ENCODE data around the gene TMEM176B.
"Not testable (repeated sequence)": the region's sequence is repeated elsewhere in the genome, so short reads cannot be mapped to it uniquely, and the experiment has no call there.

The TMEM176B gene

GRCh38 chr7:150823043-150823442 lies 22.9 kb upstream of the TMEM176B start:
- DNase-seq (ENCODE audit: low read depth) = no peak

- DNase-seq (ENCODE audit: low read depth) = no peak
Measured at GRCh38 chr7:150820578-150821198, 20.5 kb upstream of the TMEM176B start.

- no peak for DNase-seq (ENCODE audit: low read depth)
Measured at GRCh38 chr7:150820148-150820547, 20.0 kb upstream of the TMEM176B start.

- no peak for DNase-seq (ENCODE audit: low read depth)
Measured at GRCh38 chr7:150818971-150819370, 18.8 kb upstream of the TMEM176B start.

- no peak for DNase-seq (ENCODE audit: low read depth)
Measured at GRCh38 chr7:150814328-150815001, 14.3 kb upstream of the TMEM176B start.

- not testable (repeated sequence) for DNase-seq (ENCODE audit: low read depth)
Measured at GRCh38 chr7:150807616-150808438, 7.7 kb upstream of the TMEM176B start.

GRCh38 chr7:150806863-150807262 lies 6.7 kb upstream of the TMEM176B start:
- no peak for DNase-seq (ENCODE audit: low read depth)

- no peak for DNase-seq (ENCODE audit: low read depth)
Measured at GRCh38 chr7:150806454-150806853, 6.3 kb upstream of the TMEM176B start.

GRCh38 chr7:150805864-150806263 lies 5.7 kb upstream of the TMEM176B start:
- DNase-seq (ENCODE audit: low read depth) = no peak

GRCh38 chr7:150804802-150805201 lies 4.6 kb upstream of the TMEM176B start:
- DNase-seq (ENCODE audit: low read depth) = no peak

- DNase-seq (ENCODE audit: low read depth) = no peak
Measured at GRCh38 chr7:150803161-150803860, 3.1 kb upstream of the TMEM176B start.

- no peak for DNase-seq (ENCODE audit: low read depth)
Measured at GRCh38 chr7:150801946-150802771, 2.0 kb upstream of the TMEM176B start.

GRCh38 chr7:150801242-150801945 lies 1.2 kb upstream of the TMEM176B start:
- DNase-seq (ENCODE audit: low read depth) = no peak

- no peak for DNase-seq (ENCODE audit: low read depth)
Measured at GRCh38 chr7:150800581-150801241, 547 bp upstream of the TMEM176B start, which contains the start of gene TMEM176A. TMEM176A (plus strand) TSS chr7:150800769; CDS start chr7:150801551, 782 bp downstream.

GRCh38 chr7:150799156-150799555 lies 1.0 kb downstream of the TMEM176B start:
- no peak for DNase-seq (ENCODE audit: low read depth)

GRCh38 chr7:150797661-150798060 lies 2.5 kb downstream of the TMEM176B start:
- no peak for DNase-seq (ENCODE audit: low read depth)

GRCh38 chr7:150793569-150794238 lies 6.5 kb downstream of the TMEM176B start:
- no peak for DNase-seq (ENCODE audit: low read depth)

GRCh38 chr7:150791746-150792452 lies 8.3 kb downstream of the TMEM176B start:
- DNase-seq (ENCODE audit: low read depth) = no peak

GRCh38 chr7:150791304-150791703 lies 8.9 kb downstream of the TMEM176B start:
- no peak for DNase-seq (ENCODE audit: low read depth)
